Astrocyte (in vitro differentiated cells and primary cell): ENCODE results near the gene SPOCK3.

Experiments
- EZH2 ChIP-seq: IDR thresholded peaks from 2 replicates; pipeline ENCODE4 v1.6.1; 2012; ENCODE audit warnings: mild to moderate bottlenecking, low read length, inconsistent platforms; ENCODE audit not compliant: insufficient read depth
- TF ChIP-seq, protein P1 (sequence below): IDR thresholded peaks from 2 replicates; pipeline ENCODE4 v1.5.1; 2011; ENCODE audit warnings: low read depth, mild to moderate bottlenecking, inconsistent platforms, low read length, moderate library complexity; ENCODE audit not compliant: insufficient read depth

- TF ChIP-seq, protein P1, sequence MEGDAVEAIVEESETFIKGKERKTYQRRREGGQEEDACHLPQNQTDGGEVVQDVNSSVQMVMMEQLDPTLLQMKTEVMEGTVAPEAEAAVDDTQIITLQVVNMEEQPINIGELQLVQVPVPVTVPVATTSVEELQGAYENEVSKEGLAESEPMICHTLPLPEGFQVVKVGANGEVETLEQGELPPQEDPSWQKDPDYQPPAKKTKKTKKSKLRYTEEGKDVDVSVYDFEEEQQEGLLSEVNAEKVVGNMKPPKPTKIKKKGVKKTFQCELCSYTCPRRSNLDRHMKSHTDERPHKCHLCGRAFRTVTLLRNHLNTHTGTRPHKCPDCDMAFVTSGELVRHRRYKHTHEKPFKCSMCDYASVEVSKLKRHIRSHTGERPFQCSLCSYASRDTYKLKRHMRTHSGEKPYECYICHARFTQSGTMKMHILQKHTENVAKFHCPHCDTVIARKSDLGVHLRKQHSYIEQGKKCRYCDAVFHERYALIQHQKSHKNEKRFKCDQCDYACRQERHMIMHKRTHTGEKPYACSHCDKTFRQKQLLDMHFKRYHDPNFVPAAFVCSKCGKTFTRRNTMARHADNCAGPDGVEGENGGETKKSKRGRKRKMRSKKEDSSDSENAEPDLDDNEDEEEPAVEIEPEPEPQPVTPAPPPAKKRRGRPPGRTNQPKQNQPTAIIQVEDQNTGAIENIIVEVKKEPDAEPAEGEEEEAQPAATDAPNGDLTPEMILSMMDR = no peak
- no peak for TF ChIP-seq EZH2
Observed at GRCh38 chr4:166987026-166987425, 247.3 kb downstream of the SPOCK3 start.
